AG09319 (cell line): Measurements from ENCODE around the gene SRPK3.

Source experiments
- DNase-seq: peaks from one replicate; pipeline ENCODE4 v3.0.0-alpha.2; 2010; ENCODE audit warnings: low read depth; ENCODE audit errors: extremely low read depth
- TF ChIP-seq, protein P1 (sequence below): IDR thresholded peaks from 2 replicates; pipeline ENCODE4 v1.5.1; 2011; ENCODE audit warnings: low read depth, mild to moderate bottlenecking, inconsistent platforms, low read length, moderate library complexity

Gene SRPK3

DNA sequence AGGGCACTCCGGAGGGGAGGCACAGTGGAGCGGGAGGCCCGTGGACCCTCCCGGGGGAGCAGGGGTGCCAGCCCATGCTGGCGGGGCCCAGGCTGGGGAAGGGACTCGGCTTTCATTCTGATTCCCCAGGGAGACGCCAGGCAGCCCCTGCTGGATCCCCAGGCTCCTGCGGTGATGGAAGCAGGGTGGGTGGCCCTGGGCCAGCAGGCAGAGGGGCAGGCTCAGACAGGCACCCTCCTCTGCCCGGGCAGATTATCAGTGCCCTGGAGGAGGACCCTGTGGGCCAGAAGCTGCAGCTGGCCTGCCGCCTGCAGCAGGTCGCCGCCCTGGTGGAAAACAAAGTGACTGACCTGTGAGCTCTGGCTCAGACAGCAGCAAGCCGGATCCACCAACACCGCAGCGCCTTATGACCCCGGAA, 2.1 kb upstream of the SRPK3 start:
- TF ChIP-seq, protein P1, sequence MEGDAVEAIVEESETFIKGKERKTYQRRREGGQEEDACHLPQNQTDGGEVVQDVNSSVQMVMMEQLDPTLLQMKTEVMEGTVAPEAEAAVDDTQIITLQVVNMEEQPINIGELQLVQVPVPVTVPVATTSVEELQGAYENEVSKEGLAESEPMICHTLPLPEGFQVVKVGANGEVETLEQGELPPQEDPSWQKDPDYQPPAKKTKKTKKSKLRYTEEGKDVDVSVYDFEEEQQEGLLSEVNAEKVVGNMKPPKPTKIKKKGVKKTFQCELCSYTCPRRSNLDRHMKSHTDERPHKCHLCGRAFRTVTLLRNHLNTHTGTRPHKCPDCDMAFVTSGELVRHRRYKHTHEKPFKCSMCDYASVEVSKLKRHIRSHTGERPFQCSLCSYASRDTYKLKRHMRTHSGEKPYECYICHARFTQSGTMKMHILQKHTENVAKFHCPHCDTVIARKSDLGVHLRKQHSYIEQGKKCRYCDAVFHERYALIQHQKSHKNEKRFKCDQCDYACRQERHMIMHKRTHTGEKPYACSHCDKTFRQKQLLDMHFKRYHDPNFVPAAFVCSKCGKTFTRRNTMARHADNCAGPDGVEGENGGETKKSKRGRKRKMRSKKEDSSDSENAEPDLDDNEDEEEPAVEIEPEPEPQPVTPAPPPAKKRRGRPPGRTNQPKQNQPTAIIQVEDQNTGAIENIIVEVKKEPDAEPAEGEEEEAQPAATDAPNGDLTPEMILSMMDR, result no peak
- DNase-seq, result no peak

DNA sequence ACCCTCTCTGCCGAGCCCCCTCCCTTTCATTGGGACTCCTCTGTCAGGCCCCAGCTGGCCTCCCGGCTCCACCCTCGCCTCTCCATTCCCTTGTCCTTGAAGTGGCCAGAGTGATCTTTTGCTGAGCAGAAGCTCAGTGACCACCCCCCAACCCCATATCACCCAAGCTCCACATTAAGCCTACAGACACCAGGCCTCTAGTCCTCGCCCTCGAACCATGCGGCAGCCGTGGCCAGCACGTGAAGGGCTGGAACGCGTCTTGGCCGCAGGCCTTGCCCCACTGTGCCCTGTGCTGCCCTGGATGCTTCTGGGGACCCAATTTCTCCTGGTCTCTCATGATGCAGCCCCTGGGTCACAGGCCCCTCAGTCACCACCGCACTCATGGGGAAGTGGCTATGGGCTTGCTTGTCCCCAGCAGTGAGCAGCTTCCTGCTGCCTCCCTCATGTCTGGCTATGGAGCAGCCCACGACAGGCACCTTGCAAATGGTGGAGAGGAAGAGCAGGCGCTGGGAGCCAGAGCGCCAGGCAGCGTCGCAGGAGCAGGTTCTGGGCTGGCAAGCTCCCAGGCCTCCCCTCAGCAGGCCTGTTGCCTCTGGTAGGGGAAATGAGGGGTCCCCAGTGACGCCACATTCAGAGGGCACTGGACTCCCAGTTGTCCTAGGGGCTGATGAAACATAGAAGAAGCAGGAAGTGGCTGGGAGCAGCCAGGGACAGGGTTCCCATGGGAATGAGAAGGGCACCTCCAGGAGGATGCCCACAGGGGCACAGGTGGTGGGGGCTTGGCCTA, 757 bp upstream of the SRPK3 start:
- no peak for DNase-seq
- TF ChIP-seq, protein P1, result no peak

DNA sequence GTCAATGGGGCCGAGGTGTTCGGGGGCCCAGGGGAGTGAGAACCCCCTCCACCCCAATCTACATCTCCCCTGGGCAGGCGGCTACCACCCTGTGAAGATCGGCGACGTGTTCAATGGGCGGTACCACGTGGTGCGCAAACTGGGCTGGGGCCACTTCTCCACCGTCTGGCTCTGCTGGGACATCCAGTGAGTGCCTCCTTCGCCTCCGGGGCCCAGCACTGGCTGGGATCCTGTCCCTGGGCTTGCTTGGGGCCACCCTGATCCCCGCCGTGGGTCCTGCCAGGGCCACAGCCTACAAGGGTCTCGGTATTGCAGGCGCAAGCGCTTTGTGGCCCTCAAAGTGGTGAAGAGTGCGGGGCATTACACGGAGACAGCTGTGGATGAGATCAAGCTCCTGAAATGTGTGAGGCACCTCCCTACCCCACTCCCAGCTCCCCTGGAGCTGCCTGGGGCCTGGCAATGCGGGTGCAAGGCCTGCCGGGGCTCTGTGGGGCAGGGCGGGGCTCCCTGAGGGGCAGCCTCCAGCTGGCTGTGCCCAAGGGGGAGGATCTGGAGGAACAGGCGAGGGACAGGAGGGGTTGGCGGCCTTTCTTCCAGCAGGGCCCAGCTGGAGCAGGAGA, 697 bp downstream of the SRPK3 start:
- TF ChIP-seq, protein P1, result no peak
- no peak for DNase-seq

DNA sequence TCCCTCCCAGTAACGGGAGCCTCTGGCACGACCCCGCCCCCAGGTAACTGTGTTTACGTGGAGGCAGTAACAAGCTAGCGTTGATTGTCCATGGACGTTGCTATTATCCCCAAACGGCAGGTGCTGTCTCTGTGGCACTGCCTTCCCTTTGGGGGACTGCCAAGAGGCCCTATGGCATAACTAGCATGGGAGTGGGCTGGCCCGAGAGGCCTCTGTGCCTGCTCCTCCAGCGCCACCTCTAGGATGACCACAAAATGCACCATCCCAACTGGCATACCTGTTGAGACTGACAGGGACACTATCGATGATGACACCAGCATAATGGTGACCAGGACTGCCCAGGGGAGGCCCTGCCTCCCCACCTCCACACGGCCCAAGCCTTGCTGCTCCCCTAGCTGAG, 1.5 kb downstream of the SRPK3 start:
- DNase-seq, result no peak
- TF ChIP-seq, protein P1, result no peak

DNA sequence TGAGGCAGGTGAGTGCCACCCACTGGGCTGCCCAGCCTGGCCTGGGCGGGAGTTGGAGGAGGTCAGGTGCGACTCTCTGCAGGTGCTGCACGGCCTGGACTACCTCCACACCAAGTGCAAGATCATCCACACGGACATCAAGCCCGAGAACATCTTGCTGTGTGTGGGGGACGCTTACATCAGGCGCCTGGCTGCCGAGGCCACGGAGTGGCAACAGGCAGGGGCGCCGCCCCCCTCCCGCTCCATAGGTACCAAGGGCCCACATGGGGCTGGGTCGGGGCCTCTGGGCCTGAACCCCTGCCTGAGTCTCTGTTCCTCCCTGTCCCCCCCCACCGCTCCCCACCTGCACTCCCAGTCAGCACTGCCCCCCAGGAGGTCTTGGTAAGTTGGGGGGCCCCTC, 2.0 kb downstream of the SRPK3 start:
- TF ChIP-seq, protein P1, result no peak

DNA sequence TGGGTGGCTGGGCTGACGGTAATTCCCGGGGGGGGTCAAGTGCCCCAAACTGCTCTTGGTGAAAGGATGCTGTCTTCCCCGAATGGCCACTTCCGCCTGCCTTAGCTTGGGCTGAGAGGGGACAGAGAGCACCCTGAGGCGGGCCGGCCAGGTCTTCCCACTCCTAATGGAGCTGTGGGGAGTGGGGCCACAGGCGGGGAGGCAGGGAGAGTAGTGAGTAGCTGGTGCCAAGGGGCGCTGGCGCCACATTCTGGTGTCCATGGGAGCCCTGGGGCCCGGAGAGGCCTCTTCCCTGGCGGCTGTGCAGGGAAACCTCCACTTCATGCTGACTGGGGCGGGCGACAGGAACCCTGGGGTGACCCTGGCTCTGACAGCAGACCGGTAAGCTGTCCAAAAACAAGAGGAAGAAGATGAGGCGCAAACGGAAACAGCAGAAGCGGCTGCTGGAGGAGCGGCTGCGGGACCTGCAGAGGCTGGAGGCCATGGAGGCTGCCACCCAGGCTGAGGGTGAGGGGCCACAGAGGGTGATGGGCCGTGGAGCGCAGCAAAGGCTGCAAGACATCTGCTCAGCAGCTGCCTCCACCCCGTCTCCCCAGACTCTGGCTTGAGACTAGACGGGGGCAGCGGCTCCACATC, 2.7 kb downstream of the SRPK3 start:
- DNase-seq, result no peak
- TF ChIP-seq, protein P1, result no peak

More for the DNA sequence above, 2.0 kb downstream of the SRPK3 start:
- no peak for DNase-seq
